HepG2 (cell line): ENCODE data around the gene IL1RL2. TPM values are rescaled to one million over a fixed set of nuclear protein-coding genes. Genes with fewer than 3 reads are reported as not detected.

Experiments used
- ADNP ChIP-seq: sonication (generic); formaldehyde crosslinking; IDR thresholded peaks from 2 replicates; pipeline ENCODE4 v1.4.0; 2020; ENCODE audit warnings: missing genetic modification reagents
- ARID5B ChIP-seq: IDR thresholded peaks from 2 replicates; pipeline ENCODE4 v1.4.0; 2020; ENCODE audit warnings: mild to moderate bottlenecking, missing genetic modification reagents
- ETV6 ChIP-seq: sonication (generic); formaldehyde crosslinking; conservative IDR thresholded peaks from 2 replicates; pipeline ENCODE4 v1.4.0; 2020; ENCODE audit warnings: missing genetic modification reagents
- FOXJ3 ChIP-seq: sonication (generic); formaldehyde crosslinking; IDR thresholded peaks from 2 replicates; pipeline ENCODE4 v1.4.0; 2020; ENCODE audit warnings: missing genetic modification reagents, mild to moderate bottlenecking, borderline replicate concordance
- FOXP1 ChIP-seq, 2 experiments: fragments of 450-650 bp in 1 of 2; IDR thresholded peaks; 2 replicates each; pipeline ENCODE4 v1.6.1; 2017 to 2018; ENCODE audit warnings: antibody characterized with exemption in 1 of 2
- MIXL1 ChIP-seq: IDR thresholded peaks from 2 replicates; pipeline ENCODE4 v1.6.1; 2016
- SMAD9 ChIP-seq: sonication (generic); formaldehyde crosslinking; IDR thresholded peaks from 2 replicates; pipeline ENCODE4 v1.5.1; 2020; ENCODE audit warnings: mild to moderate bottlenecking, missing genetic modification reagents
- SMARCE1 ChIP-seq: fragments of 450-650 bp; IDR thresholded peaks from 2 replicates; pipeline ENCODE4 v1.6.1; 2017; ENCODE audit warnings: borderline replicate concordance
- ZNF577 ChIP-seq: sonication (generic); formaldehyde crosslinking; IDR thresholded peaks from 2 replicates; pipeline ENCODE4 v1.4.0; 2020; ENCODE audit warnings: mild to moderate bottlenecking, low read depth, missing genetic modification reagents, borderline replicate concordance
- ZNF766 ChIP-seq: sonication (generic); formaldehyde crosslinking; IDR thresholded peaks from 2 replicates; pipeline ENCODE4 v1.5.0; 2020; ENCODE audit warnings: missing genetic modification reagents, borderline replicate concordance
- ZNF772 ChIP-seq: sonication (generic); formaldehyde crosslinking; IDR thresholded peaks from 2 replicates; pipeline ENCODE4 v1.5.0; 2020; ENCODE audit warnings: mild to moderate bottlenecking, missing genetic modification reagents
- polyA plus RNA-seq, 8 experiments: library from polyadenylated mRNA; depleted of rRNA in 3 of 8; stranded (reverse) in 7 of 8; unstranded in 1 of 8; fragments of >200 nt; fragmentation: Illumina TruSeq in 4 of 8; extraction: Trizol in 4 of 8; gene quantifications; 2 replicates each; pipeline versions ENCODE4 v1.2.1 to v1.2.3, GENCODE V29; 2011 to 2016; ENCODE audit warnings: low read depth in 4 of 8, missing spikeins in 1 of 8, mixed read lengths in 1 of 8; ENCODE audit not compliant: insufficient read depth in 1 of 8
- total RNA-seq, 5 experiments: library from RNA; depleted of rRNA; stranded (reverse); fragments of >200 nt; fragmentation: Illumina TruSeq; extraction: Trizol; gene quantifications; 2 replicates each; pipeline ENCODE4 v1.2.3, GENCODE V29; 2016; ENCODE audit warnings: low read depth in 1 of 5
- TF ChIP-seq, protein P1 (sequence below): sonication (generic); formaldehyde crosslinking; IDR thresholded peaks from 2 replicates; pipeline ENCODE4 v1.5.1; 2020; ENCODE audit warnings: missing genetic modification reagents, mild to moderate bottlenecking, borderline replicate concordance
- TF ChIP-seq, protein P2 (sequence below): sonication (generic); formaldehyde crosslinking; IDR thresholded peaks from 2 replicates; pipeline ENCODE4 v1.4.0; 2020; ENCODE audit warnings: missing genetic modification reagents

The IL1RL2 gene
- total and polyA plus RNA-seq, 2 of the 13 experiments (the other 11 are each of a cell fraction or from before 2014, with no cell fraction given), result 0.03 TPM; not detected in 1

- TF ChIP-seq, protein P1, sequence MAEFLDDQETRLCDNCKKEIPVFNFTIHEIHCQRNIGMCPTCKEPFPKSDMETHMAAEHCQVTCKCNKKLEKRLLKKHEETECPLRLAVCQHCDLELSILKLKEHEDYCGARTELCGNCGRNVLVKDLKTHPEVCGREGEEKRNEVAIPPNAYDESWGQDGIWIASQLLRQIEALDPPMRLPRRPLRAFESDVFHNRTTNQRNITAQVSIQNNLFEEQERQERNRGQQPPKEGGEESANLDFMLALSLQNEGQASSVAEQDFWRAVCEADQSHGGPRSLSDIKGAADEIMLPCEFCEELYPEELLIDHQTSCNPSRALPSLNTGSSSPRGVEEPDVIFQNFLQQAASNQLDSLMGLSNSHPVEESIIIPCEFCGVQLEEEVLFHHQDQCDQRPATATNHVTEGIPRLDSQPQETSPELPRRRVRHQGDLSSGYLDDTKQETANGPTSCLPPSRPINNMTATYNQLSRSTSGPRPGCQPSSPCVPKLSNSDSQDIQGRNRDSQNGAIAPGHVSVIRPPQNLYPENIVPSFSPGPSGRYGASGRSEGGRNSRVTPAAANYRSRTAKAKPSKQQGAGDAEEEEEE, result peak; percentile 51; the same call in 1 of the 2 replicates
- TF ChIP-seq, protein P2, sequence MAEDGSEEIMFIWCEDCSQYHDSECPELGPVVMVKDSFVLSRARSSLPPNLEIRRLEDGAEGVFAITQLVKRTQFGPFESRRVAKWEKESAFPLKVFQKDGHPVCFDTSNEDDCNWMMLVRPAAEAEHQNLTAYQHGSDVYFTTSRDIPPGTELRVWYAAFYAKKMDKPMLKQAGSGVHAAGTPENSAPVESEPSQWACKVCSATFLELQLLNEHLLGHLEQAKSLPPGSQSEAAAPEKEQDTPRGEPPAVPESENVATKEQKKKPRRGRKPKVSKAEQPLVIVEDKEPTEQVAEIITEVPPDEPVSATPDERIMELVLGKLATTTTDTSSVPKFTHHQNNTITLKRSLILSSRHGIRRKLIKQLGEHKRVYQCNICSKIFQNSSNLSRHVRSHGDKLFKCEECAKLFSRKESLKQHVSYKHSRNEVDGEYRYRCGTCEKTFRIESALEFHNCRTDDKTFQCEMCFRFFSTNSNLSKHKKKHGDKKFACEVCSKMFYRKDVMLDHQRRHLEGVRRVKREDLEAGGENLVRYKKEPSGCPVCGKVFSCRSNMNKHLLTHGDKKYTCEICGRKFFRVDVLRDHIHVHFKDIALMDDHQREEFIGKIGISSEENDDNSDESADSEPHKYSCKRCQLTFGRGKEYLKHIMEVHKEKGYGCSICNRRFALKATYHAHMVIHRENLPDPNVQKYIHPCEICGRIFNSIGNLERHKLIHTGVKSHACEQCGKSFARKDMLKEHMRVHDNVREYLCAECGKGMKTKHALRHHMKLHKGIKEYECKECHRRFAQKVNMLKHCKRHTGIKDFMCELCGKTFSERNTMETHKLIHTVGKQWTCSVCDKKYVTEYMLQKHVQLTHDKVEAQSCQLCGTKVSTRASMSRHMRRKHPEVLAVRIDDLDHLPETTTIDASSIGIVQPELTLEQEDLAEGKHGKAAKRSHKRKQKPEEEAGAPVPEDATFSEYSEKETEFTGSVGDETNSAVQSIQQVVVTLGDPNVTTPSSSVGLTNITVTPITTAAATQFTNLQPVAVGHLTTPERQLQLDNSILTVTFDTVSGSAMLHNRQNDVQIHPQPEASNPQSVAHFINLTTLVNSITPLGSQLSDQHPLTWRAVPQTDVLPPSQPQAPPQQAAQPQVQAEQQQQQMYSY, result no peak
- TF ChIP-seq FOXJ3 (CRISPR knock-in tag) (peak; percentile 78; the same call in 1 of the 2 replicates), MIXL1 (CRISPR knock-in tag) (peak; percentile 87; the same call in 1 of the 2 replicates), ARID5B (CRISPR knock-in tag) (peak; percentile 96), ETV6 (peak; percentile 61; the same call in 1 of the 2 replicates), ZNF772 (CRISPR knock-in tag) (peak; percentile 96), FOXP1 (IDR thresholded peaks at IDR 0.05) (no peak), FOXP1 (CRISPR knock-in tag; IDR thresholded peaks at IDR 0.05) (peak; percentile 85), SMARCE1 (no peak), ZNF577 (no peak), SMAD9 (no peak), ADNP (CRISPR knock-in tag) (no peak), ZNF766 (CRISPR knock-in tag) (peak; percentile 89; the same call in 1 of the 2 replicates)
These were observed 54.0 kb downstream of the IL1RL2 start (continued) for GRCh38 chr2:102240640-102241370.
